HG02973 (cell line): ENCODE data around the gene ZC2HC1B.

Experiments
- ATAC-seq: cut with Tn5 transposase; IDR thresholded peaks from one replicate; pipeline ENCODE4 v1.9.1; 2021; ENCODE audit warnings: moderate library complexity; ENCODE audit not compliant: unreplicated experiment

The ZC2HC1B gene

DNA sequence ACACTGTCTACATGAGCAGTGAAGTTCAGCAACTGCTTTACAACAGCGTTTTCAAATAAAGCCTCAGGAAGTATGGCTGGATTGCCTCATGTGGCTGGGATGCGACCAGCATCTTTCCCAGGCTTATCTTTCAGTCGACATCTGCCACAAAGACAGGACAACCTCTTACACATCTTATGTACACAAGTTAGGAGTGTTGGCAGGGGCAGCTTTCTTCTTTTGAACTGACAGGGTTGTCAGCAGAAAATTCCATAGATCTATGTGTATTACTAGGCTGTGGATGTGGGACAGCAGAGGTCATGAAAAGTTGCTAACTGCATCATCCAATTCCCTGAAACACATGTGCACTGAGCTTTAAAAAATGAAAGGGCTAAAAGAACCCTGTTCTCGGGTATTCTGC is 95.7 kb downstream of the ZC2HC1B start:
- ATAC-seq, result no peak

DNA sequence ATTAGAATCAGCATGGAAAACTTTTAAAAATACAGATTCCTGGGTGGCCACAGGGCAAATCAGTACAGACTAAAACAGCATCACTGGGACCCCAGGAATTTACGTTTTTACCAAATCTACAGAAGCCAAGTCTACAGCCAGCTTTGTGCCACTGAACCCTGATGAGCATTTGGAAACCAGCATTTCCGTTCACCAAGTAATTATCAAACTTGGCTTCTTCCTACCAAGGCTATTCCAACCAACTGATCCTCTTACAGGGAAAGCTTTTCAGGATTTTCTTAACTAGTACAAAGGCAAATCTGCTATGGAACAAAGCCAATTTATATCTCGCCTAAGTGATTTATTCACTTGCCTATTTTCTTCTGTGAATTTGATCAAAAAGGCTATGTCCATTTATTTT is 96.8 kb downstream of the ZC2HC1B start:
- no peak for ATAC-seq

DNA sequence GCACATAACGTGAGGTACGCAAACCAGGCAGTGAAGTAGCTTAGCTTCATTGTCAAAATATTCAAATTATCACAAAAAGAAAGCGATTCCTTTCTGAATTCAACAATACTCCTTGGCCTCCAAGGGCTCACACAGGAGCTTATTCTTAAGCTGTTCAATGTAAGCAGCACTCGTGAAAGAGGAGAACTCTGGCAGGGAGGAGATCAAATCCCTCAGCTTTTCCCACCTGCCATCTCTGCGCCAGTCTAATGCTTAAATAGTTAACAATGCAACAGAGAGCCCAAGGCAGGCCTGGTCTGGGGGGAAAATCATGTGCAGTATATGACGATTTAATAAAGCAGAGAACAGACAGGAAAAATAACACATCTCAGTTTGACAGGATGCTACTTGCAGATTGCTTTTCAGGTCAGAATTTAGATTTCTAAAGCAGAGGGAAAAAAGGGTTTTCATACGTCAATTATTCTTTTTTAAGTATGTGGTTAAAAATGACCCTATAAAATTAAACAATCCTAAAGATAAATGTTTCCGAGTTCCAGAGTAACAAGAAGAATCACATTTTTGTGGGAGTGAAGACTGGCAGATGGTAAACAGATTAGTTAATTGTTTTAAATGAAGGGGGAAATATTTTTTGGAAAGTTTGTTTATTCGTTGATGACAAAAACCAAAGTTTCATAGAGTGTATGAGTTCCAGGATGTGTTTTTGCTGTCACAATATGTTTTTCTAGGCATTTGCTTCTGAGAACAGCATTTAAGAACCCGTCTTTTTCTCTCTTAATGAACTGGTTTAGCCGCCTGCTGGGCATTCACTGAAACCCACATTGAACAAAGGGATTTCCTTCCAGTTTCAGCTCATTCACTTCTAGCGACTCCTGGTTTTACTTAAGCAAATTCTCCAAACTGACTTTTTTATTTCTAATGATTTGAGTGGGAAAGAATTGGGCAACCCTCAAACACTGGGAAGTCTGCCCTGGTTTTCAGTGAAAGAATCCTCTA is 97.9 kb downstream of the ZC2HC1B start:
- no peak for ATAC-seq

DNA sequence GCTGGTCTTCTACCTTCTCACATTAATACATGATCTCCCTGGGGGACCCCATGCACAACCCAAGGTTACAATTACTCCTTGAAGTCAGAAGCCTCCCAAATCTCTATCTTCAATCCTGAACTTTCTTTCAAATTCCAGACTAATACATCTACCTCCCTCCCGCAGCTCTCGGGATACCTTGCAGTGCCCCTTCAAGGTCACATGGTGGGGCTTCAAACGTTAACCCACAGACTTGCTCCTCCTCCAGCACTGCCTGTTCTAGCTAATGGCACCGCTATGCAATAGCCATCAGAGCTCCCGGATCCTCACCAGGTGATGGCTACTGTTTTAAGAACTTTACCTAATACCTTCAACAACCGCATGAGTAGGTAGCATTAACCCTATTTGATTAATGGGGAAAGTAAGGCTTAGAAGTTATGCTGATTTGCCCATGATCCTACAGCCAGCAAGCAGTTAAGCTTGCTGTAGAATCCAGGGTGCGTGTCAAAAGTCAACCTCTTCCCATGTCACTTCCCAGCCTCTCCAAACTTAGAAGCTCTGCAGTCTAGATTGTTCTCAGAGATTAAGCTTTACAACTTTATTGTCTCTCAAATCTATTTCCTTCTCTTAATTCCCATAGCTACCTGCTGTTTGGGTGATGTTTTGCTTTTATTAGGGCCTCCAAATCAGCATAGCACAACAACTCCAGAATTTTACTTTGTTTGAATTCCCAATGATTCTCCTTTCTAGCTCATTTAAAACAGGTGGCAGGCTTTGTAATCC is 99.1 kb downstream of the ZC2HC1B start:
- no peak for ATAC-seq

DNA sequence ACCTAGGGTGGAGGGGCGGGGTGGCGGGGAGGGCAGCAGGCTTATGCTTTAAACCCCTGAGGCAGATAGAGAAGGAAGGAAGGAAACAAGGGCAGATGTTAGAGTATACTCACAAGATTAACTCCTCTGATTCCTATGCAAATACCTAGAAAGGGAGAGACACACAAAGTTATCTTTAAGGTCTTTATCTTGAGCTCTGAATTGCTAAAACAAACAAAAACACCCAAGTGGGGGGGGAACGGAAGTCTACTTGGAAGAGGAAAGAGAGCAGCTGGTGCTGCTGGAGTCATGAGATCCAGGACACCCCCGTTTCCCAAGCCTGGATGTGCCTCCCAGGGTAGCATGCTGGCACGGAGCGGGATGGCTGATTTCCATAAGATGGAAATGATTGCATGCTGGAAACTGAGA is 100.4 kb downstream of the ZC2HC1B start:
- ATAC-seq, result no peak

DNA sequence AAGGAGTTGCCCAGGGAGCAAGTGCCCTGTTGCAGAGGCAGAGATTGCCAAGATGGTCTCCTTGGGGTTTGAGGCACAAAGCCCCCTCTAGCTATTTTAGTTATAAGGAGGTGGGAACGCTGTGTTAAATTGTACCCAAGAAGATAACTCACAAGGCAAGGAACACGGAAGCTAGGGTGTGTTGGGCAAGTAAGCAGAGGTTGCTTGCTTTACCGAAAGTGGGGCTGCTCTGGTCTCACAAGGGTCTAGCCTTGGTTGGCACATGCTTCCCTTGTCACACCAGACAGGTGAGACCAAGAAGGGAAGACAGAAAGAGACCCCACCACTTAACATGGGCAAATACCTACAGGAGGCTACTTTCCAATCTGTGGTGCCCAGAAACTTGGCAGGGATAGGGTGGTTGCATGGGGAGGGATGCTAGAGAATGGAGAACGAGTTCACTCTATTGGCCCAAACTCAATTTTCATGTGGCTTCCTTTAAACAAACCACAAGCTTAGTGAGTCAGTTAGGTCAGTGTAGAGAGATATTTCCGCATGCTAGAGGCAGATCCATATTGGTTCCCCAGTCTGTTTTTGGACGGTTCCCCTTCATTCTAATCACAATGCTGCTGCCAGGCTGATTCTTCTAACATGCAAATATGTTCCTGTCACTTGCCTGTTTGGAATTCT is 101.4 kb downstream of the ZC2HC1B start:
- ATAC-seq, result no peak

DNA sequence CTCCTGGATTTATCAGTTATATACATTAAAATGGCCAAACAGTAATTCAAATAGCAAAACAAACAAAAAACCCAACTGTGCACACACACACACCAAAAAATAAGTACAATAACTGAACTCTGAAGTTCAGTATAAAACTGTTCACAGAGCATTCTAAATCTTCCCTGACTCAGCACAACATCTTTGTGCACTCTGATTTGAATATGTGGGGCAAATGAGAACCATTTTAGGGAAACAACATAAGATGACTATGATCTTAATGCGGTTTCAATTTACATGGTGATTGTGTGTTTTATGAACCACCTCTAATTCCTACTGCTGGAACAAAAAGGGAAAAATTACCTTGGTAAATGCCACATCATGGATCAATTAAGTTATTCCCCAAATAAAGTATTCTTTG is 102.0 kb downstream of the ZC2HC1B start:
- no peak for ATAC-seq

DNA sequence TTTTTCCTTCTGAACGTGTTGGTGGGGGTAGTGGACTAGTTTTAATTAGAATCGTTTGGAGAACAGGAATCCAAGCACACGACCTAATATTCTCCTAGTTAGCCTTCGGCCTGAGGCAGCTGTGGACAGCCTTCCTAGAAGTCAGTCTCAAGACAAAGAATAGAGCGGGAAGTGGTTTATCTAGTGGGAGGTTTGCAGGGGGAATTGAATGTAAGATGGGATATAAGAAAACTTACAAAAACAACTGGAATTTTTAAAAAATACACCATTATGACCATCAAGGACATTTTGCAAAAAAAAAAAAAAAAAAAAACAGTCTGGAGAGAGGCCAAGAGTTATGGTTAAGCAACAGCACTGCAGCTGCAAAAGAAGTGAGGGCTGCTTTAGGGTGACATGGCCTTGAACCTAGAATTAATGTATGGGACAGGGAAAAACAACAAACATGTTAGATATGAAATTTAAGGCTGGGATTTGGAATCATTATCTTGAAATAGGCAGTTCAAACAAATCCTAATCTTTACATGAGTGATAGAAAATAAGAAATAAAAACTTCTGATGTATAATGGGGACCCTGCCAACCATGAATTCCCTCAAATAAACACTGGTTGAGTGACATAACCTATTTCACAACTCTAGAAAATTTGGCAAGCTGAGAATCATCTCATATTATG is 103.6 kb downstream of the ZC2HC1B start:
- ATAC-seq, result no peak

DNA sequence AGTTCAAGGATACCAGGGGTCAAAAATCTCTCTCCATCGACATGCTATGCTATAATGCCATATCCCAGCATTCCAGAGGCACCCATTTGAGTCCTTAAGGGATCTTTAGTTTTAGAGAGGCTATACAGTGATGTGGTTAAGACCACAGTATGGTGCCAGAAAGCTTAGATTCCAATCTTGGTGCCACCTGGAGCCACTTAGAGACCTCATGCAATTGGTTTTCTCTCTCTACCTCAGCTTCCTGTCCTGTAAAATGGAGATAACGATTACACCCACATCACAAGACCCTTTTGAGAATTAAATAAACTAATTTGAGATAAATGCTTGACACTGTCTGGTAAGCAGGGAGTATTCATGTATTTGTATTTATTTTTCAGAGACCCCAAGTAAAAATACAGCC is 104.8 kb downstream of the ZC2HC1B start:
- ATAC-seq, result no peak

DNA sequence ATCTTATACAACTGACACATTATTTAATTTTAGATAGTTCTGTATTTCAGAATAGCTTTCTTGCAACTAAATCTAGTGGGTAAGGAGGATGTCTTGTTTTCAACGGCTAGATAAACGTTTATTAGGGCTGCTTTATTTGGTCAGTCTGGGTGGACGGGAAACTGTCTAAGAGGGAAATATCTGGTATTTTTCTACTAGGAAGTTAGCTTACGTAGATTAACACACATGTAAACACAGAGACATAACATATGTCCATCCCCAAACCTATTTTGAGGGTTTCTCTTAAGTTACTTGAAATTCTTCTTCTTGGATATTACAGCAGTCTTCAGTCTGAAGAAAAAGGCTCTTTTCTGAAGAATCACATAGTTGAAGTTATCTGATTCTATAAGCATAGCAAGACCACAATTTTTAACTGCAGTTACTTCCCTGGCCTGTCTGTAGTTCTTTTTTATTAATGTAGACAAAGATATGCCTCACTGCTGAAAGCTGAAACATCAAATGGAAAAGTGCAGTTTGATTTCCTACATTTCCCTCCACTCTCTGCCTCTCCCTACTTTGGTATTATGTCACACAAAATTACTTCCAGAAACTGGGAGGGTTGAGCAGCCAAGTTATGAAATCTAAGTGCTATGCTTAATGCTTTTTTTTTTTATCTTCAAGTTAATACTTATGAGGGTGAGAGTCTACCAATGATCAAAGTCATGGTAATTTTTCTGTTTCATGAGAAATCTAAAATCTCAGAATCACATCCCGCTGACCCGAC is 106.4 kb downstream of the ZC2HC1B start:
- no peak for ATAC-seq

DNA sequence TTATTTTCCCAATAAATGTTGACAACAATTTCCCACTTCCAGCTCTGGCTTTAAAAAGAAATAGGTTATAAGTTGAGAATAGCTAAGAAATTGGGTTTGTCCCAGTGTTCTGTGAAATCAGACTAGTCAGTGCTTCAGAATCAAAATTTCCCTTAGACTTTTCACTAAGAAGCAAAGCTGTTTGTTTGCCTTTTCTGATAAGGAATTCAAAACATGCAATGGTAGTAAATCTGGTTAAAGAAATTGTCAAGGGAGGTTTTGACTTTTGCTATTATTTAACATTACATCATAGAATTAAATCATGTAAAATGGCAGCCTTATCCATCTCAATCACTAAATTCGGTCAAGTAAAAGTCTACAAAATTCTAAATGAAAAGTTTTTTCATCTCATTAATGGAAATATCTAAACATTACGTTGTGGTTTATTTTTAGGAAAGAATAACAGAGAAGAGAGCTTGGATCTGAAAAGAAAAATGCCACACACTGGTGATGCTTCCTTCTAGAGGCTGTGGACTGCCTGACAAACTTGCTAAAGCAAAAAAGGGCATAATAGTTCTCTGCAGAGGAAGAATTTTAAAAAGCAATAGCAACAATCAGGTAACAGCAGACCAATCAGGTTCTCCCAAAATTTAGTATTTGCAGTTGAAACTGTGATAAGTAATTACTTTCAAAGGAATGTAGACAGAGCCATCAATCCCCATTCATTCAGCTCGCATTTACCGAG is 107.4 kb downstream of the ZC2HC1B start:
- ATAC-seq, result no peak

DNA sequence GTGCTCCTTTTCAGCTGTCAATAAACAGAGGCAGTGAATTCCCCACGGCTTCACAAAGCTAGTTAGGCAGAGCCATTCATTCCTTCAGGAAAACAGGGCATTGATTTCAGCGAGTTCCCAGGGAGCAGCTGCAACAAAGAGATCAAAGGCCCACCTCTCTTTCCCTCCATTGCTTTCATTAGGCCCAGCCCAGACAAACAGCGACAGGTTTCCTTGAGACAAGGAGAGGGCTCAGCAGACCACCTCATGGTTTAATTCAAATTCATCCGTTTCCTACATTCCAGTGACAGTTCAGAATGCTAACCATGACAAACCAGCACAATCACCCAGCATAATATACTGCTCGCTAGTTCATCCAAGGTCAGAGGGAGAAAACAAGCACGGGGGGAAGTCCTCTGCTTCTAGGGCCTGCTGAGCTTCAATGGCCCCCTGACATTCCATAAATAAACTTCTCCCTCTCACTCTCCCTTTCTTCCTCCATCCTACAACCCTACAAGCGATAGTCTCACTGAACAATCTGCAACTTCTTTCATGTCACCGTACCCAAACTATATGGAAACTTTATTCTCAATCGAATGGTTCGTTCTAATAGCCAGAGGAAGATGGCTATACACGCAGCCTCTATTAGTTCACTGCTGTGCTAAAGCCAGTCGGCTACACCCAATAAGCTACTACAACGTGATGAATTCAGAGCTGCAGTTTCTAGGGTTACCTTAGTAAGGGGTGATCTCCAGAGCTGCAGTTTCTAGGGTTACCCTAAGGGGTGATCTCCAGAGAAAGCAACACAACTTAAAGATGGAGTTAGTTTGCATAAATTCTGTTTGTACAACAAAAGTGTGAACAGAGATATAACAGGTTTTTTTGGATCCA is 109.1 kb downstream of the ZC2HC1B start:
- ATAC-seq, result no peak

DNA sequence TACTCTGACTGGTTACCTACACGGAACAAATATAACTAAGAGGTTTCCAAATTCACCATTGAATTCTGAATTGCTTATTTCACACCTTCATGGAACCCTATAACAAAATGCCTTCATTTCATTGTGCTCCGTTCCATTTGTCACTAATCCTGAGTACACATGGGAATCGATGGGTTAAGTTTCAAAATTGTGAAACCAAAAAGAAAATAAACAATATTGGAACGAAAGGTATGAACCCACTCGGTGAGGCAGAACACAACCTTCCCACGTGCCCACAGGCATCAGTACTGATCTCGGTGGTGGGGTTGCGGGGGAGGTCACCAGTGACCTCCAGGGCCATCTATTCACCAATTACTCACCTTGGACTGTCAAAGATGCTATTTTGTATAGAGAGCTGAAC is 109.8 kb downstream of the ZC2HC1B start:
- ATAC-seq, result no peak

DNA sequence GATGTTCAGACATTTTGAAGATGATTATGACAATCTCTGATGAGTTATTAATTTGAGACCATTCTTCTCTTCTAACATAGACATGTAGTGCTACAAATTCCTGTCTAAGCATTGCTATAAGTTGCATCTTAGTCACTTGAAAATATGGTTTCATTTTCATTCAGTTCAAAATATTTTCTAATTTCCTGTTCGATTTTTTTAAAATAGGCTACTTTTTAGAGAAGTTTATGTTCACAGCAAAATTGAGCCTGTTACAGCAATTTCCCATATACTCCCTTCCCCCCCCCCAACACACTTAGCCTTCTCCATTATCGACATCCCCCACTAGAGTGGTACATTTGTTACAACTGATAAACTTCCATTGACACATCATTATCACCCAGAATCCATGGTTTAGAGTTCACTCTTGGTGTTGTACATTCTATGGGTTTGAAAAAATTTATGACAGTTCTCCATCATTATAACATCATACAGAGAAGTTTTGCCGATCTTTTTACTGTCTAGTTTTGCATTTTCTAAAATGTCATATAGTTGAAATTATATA is 112.6 kb downstream of the ZC2HC1B start:
- ATAC-seq, result no peak

DNA sequence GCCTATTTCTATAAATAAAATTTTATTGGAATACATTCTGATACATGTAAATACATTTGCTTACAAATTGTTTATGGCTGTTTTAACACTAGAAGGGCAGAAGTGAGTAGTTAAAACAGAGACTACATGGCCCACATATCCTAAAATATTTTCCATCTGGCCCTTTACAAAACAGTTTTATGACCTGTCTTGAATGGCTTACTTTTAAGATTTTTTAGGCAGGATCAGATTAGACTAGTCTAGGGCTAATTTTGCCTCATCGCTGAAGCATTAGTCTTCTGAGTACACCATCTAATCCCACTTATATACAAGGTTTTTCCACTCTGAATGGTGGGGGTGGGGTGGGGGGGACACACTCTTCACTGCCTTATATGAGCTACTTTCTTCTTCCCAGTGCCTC is 116.6 kb downstream of the ZC2HC1B start:
- no peak for ATAC-seq

DNA sequence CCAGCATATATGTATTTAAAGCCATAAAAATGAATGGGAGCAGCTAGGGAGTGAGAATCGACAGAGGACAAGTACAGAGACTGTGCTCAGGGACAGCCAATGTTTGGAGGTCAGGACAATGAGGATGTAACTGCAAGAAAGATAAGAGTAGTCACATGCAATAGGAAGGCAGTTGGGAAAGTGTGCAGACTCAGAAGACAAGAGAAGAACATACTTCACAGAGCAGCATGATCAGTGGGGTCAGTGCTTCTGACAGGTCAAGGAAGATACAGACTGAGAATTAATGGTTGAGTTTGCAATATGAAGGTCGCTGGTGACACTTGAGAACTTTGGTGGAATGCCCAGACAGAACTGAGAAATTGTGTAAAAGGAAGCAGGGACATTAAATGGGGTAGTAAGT is 118.7 kb downstream of the ZC2HC1B start:
- no peak for ATAC-seq

DNA sequence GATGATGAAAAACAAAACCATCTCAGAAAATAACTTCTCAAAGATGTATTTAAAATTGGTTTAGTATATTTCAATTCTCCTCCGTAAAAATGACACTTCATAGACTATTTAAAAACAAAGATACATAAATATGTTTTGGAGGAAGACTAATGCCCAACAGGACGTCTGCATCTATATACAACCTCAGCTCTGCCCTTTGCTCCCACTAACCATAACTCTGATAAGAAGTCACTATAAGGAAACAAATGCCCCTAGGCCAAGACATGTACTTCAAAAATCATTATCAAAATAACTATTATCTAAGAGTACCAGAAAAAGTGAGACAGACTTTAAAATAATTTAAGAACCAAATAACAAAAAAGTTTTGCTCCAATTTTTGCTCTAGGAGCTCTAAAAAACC is 120.4 kb downstream of the ZC2HC1B start:
- no peak for ATAC-seq

DNA sequence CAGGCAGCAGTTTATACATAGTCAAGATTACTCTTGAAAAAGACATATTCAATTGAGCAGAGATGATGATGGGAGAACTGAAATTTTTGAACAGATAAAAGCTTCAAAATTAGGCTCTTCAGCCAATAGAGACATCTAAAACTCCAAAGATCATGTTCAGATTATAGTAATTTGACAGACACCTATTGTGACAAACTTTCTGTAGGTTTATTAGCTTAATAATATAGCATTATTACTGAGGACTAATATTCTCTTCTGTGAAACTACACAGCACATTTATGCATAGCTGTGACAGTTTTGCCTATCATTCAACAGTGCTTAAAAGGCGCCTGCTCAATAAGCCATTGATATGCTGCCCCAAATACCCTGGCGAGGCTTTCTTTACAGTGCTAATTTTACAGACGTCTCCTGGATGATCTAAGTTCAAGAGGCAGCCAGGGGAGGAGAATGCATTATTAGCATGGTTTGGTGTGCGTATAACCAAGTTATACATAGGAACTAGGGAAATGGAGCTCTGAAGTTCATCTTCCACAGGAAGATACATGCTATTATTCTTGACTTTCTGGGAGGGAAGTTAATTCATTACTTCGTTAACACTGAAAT is 122.3 kb downstream of the ZC2HC1B start:
- no peak for ATAC-seq
